HEK293T (cell line): Measurements from ENCODE around the gene CYB5A.

Experiments
- FOXA1 ChIP-seq: fragments of 450-650 bp; IDR thresholded peaks from 2 replicates; pipeline ENCODE4 v1.6.1; 2016; ENCODE audit warnings: mild to moderate bottlenecking
- FOXK2 ChIP-seq: fragments of 450-650 bp; IDR thresholded peaks from 2 replicates; pipeline ENCODE4 v1.6.1; 2016; ENCODE audit warnings: mild to moderate bottlenecking
- FOXM1 ChIP-seq: fragments of 450-650 bp; IDR thresholded peaks from 2 replicates; pipeline ENCODE4 v1.6.1; 2017; ENCODE audit warnings: mild to moderate bottlenecking, borderline replicate concordance
- TF ChIP-seq, protein P1 (sequence below): fragments of 450-650 bp; IDR thresholded peaks from 2 replicates; pipeline ENCODE4 v1.6.1; 2016

DNA sequence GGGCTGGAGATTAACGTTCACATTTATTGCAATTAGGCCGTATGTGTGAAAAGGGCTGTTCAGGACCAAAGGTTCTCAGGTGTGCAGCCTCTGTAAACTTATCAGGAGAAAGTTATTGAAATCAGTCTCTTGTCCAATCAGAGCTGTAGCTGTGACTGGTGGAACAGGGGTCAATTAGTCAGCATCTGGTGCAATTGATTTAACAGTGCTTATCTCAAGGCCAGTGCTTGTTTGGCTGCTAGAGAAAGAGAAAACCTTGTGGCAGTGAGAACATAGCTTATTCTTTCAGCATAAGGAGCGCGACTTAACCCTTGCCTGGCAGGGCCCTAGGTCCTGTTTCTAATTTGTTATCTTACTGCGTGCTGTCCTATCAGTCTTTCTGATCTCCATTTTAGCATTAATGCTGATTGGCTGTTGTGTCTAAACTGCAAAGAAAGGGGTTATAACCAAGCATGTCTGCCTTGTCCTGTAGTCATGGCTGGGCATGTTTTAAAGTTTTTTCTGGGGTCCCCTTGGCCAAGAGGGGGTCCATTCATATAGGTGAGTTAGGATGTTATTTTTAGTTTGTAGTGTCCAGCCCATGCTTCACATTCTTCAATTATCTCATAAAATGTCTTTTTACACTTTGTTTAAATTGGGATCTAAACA is 66.4 kb downstream of the CYB5A start:
- TF ChIP-seq, protein P1, sequence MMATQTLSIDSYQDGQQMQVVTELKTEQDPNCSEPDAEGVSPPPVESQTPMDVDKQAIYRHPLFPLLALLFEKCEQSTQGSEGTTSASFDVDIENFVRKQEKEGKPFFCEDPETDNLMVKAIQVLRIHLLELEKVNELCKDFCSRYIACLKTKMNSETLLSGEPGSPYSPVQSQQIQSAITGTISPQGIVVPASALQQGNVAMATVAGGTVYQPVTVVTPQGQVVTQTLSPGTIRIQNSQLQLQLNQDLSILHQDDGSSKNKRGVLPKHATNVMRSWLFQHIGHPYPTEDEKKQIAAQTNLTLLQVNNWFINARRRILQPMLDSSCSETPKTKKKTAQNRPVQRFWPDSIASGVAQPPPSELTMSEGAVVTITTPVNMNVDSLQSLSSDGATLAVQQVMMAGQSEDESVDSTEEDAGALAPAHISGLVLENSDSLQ, result no peak
- TF ChIP-seq FOXA1 (no peak), FOXK2 (no peak), FOXM1 (no peak)
